GM19468 (cell line): Measurements from ENCODE around the gene PLCL2.

ENCODE experiments used
- ATAC-seq: cut with Tn5 transposase; IDR thresholded peaks from one replicate; pipeline ENCODE4 v1.9.1; 2021; ENCODE audit warnings: mild to moderate bottlenecking, moderate library complexity, moderate number of reproducible peaks; ENCODE audit not compliant: unreplicated experiment; ENCODE audit errors: extremely low read depth

PLCL2 gene

DNA sequence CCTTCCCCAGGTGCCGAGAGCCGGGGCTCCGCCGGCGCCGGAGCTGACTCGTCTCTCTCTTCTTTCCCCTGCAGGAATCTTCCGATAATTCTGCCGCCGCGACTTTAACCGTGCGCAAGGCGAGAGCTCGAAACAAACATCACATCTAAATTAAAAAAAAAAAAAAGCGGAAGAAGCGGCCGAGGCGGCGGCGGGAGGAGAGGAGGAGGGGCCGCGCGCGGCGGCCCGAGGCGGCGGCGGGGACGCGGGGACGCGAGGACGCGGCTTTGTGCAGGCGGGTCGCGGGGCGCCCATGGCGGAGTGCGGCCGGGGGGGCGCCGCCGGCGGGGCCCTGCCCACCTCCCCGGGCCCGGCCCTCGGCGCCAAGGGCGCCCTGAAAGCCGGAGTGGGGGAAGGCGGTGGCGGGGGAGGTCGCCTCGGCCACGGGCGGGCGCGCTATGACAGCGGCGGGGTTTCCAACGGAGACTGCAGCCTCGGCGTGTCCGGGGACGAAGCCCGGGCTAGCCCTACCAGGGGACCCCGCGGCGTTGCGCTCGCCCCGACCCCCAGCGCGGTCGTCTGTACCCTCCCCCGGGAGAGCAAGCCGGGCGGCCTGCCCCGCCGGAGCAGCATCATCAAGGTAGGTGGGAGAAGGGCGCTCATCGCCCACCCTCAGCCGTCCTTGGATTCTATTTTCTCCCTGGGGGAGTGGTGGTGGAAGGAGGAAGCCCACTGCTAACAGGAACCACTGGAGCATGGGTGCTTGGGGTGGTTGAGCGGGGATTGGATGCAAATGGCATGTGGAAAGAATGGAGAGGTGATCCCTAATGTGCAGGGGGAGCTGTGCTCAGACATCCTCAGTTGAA lies at the start of gene PLCL2:
Gene PLCL2 (plus strand): TSS at position 208 of the 845 bp plus-strand sequence. CDS start 85 bp downstream, at position 293.
- no peak for ATAC-seq

GRCh38 chr3:16836505-16837237 lies 48.1 kb upstream of the PLCL2 start:
- no peak for ATAC-seq

DNA sequence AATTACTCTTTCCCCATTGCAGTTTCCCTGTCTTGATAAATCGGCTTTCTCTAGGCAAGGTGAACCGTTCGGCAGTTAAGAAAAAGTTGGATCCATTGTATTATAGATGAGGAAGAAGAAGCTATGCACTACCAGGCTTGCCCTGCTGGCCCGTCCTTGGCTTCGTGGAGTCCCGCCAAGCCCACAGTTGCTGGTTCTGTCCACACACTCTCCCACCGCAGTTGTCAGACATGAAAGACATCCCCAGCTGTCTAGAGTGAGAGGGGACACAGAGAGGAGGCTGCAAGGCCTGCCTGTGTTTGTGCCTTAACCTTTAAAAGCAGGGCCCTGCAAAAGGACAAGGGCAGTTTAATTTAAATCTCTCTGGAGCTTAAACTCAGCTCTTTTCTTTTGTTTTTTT lies 47.2 kb upstream of the PLCL2 start:
- no peak for ATAC-seq

- peak; percentile 12 for ATAC-seq
Measured at GRCh38 chr3:16838561-16838960, 46.2 kb upstream of the PLCL2 start.

DNA sequence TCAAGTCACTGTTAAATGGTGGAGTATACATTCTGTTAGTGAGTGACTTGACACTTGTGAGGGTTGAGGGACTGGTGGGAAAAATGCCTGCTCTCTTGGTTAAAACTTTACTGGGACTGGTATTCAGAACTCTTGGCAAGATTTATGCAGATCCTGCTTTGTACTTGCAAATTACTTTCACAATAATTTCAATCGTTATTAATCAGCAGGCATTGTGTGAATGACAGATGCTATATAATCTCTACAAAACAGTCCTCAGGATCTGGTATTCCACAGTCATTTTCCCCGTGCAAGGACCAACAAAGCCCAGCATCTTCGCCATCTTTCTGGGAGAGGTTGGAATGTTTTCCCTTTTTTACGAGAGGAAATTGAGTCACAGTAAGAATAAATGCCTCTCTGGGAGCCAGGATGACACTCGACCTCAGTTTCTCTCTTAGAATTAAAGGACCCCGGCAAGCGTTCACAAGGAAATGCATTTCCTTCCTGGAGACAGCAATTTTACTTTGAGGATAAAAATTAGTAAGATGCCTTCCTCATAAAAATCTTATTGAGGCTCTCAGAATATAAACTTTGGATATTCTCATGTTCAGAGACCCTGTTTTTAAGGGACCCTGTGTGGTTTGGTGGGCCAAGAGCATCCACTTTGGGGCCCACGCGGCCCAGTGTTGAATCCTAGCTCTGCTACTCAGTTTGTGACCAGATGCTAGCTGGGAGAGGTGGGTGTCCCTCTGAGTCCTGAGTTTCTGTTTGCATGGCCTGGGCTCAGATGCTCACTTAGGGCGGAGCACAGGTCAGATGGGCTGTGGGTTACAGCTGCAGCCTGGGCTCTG lies 45.3 kb upstream of the PLCL2 start:
- no peak for ATAC-seq

DNA sequence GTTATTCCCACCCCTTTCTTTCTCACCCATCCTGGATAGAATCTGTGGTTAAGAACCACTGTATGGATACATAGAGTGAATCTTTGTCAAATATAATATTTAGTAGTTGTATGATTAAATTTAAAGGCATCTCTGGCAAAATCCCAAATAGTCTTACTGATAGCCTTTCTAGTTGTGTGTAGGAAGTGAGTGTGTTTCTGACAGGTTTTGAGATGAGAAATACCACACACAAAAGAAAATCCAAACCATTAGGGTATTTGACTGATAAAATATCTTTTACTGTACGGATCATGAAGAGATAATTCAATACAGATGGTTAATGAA lies 44.7 kb upstream of the PLCL2 start:
- ATAC-seq, result no peak

- no peak for ATAC-seq
Measured at GRCh38 chr3:16841041-16841753, 43.6 kb upstream of the PLCL2 start.

DNA sequence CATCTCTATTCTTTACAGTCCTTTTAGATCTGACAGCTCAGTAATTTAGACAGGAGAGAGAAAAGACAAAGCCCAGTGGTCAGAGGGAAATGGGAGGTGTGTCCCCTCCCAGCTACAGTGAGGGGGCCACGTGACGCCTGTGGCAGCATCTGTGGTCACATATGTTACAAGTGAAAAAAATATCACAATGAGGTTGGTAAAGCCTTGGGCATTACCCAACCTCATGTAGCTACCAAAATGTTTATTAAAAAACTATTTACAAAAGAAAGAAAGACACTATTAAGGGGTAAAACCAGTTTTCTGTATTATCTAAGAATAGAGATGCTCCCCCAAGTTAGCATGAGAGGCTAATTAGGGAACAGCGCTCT lies 42.9 kb upstream of the PLCL2 start:
- peak; percentile 64 for ATAC-seq

- peak; percentile 63 for ATAC-seq
Measured at GRCh38 chr3:16842272-16843270, 42.2 kb upstream of the PLCL2 start.

DNA sequence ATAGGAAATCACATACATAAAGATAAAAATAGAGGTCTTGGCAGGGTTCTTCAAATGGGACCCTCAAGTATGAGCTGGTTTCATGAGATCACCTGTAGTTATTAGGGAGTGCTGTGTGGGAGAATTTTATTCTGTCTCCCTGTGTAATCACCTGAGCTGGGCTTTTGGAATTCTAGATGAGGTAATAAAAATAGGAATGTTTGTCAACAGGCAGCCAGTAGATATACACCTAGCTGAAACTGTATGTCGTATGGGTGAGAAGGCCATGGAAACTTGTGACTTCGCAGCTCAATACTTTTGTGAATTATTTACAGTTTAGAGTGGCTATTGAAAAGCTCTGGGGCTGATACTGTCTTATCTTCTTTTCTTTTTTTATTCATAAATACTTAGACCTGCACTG lies 40.5 kb upstream of the PLCL2 start:
- ATAC-seq, result no peak

DNA sequence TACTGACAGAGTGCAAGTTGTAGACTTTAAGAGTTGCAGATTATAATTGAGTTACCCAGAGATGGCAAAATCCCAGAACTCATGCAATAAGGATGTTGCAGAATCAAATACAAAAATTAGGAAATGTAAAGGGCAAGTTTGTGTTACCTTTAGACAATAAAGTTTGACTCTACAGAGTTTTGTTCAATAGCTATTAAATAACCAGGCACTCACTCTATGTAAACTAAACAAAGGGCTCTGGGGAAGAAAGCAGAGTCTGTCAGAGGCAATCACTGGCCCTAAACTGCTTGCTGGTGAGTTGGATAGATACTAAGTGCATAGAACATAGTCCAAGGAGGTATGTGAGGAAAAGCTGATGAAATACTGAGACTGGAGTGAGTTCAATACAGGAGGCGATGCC lies 40.0 kb upstream of the PLCL2 start:
- ATAC-seq, result no peak

DNA sequence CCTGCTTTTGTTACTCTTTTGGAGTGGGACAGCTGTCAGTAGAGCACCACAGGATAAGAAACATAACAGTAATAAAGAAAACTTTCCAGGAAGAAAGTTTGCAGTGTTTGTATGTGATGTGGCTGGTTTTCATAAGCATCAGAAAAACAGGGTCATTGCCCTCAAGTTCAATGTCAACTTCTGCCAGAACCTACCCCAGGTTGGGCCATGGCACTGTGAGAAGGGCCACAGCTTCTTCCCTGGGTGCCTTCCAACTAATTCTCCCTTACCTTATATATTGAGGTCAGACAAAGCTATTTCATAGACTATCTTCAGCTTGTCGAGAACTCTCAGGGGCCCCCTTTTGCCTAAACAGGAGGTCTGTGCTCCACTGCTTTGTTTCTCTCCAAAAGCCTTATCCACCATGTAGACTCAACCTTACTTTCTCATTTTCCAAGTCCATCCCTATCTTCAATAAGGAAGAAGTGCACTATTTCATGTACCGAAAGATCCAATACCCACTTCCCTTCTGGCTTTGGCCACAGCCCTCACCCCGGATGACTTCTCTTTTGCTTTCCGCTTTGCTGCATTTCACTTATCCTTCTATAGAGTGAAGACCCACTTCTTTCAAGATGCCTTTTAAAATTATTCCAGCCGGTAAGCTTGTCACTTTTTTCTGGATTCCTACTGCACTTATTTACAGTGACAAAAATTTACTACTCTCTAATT lies 38.2 kb upstream of the PLCL2 start:
- ATAC-seq, result no peak

DNA sequence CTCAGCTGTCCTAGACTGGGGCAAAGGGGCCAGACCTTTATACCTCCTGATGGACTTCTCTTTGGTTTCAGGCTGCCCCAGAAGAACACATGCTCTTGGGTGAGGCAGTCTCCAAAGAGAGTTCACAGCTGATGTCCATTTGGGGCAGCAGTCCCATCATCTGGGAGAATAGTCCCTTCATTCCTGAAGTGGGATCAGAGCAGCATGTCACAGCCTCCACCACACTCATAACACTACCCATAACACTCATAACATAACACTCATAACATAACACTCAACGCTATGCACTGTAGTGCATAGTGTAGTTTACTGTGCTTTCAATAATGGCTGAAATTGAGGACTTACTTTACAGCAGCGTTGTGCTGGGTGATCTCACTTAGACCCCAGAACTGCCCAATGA lies 36.7 kb upstream of the PLCL2 start:
- no peak for ATAC-seq

GRCh38 chr3:16849229-16849628 lies 35.5 kb upstream of the PLCL2 start:
- peak; percentile 59 for ATAC-seq

DNA sequence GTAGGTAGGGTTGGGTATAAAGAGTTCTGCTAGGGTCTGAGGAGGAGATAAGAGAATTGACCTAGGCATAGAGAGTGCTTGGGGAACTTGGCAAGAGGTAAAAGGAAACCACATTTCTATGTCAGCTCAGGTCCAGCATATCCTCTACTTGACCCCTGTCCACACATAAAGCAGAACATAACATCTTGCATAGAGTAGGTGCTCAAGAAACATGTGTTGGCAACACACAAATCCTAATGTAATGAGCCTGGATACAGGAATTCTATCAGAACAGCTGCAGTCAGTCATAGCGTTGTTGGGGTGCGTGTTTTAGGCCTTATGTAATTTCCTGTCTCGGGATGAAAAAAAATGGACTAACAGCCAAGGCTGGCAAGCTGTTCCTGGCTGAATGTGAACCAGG lies 35.0 kb upstream of the PLCL2 start:
- no peak for ATAC-seq

GRCh38 chr3:16855497-16855896 lies 29.3 kb upstream of the PLCL2 start:
- no peak for ATAC-seq

DNA sequence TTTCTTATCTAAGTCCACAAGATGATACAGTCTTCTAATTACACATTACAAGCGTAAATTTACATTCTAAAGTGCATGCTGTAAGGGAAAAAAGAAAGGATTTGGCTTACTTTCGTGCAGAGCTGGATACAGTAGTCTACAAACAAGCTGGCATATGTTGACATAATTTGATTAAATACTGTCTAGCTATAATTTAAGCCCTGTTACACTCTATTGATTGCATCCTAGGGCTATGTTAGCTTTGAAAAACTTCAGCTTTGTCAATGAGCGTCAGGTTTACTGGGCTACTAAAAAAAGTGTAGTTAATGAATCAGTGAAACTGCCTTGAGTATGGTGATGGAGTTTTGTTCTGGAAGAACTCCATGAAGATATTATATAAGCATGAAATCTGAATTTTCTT lies 24.5 kb upstream of the PLCL2 start:
- no peak for ATAC-seq

DNA sequence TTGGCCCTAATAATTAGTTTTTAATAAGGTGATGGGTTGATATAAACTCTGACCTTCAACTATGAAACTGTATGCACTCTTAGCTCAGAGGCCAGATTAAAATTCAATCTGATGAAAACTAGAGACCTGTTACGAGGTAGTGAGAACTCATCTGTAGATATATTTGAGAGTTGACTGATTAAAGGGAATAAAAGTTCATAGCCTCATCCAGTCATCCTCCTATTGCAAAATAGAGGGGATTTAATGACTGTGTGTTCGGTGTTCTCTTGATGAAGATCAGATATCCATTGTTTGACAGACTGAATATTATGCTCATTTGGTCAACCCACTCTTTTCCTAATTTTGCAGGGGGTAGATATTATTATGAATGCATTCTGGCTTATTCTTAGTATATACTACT lies 23.3 kb upstream of the PLCL2 start:
- ATAC-seq, result no peak
